PFSK-1 (cell line): ENCODE results near the gene FBXO8.

Experiments
- FOXP2 ChIP-seq: optimal IDR thresholded peaks from 2 replicates; pipeline ENCODE3; 2011; ENCODE audit warnings: borderline replicate concordance, control low read depth, inconsistent platforms; ENCODE audit not compliant: insufficient read depth; ENCODE audit errors: extremely low read length, extremely low read depth
- POLR2AphosphoS5 ChIP-seq: IDR thresholded peaks from 2 replicates; pipeline ENCODE4 v1.6.1; 2012; ENCODE audit warnings: low read depth, mild to moderate bottlenecking, control low read depth, low read length, moderate library complexity
- SIN3A ChIP-seq: IDR thresholded peaks from 2 replicates; pipeline ENCODE4 v1.6.1; 2012; ENCODE audit warnings: mild to moderate bottlenecking, low read length, moderate library complexity, borderline replicate concordance; ENCODE audit not compliant: insufficient read depth
- TAF1 ChIP-seq: IDR thresholded peaks from 2 replicates; pipeline ENCODE4 v1.6.1; 2012; ENCODE audit warnings: low read length, control low read depth, borderline replicate concordance; ENCODE audit not compliant: insufficient read depth
- TF ChIP-seq, protein P1 (sequence below), 2 experiments: IDR thresholded peaks; 2 replicates each; pipeline versions ENCODE4 v1.6.1 to v1.8.0; 2011 to 2012; ENCODE audit warnings: low read depth in 2 of 2, low read length in 2 of 2, control low read depth in 1 of 2, inconsistent platforms in 1 of 2, mild to moderate bottlenecking in 1 of 2, moderate library complexity in 1 of 2; ENCODE audit not compliant: insufficient read depth in 1 of 2

DNA sequence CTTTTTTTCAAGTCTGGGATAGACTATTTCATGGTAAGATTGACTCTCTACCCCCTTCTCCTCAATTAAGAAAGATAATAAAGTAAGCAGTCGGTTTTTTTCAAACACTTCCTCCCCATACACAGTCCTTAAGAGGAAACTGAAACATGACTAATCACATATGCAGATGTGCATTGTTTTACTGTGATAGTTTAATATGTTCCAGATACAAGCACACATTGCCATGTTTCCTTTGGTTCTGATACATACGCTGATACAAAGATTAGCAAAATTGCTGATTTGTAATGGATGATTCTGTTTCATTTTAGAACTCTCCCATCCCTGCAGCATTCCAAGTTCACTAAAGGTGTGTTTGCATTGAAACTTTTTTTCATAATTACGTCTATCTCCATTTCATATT lies 76.1 kb downstream of the FBXO8 start:
- TF ChIP-seq POLR2AphosphoS5 (no peak), SIN3A (no peak), TAF1 (no peak), FOXP2 (no peak)
- TF ChIP-seq, protein P1, sequence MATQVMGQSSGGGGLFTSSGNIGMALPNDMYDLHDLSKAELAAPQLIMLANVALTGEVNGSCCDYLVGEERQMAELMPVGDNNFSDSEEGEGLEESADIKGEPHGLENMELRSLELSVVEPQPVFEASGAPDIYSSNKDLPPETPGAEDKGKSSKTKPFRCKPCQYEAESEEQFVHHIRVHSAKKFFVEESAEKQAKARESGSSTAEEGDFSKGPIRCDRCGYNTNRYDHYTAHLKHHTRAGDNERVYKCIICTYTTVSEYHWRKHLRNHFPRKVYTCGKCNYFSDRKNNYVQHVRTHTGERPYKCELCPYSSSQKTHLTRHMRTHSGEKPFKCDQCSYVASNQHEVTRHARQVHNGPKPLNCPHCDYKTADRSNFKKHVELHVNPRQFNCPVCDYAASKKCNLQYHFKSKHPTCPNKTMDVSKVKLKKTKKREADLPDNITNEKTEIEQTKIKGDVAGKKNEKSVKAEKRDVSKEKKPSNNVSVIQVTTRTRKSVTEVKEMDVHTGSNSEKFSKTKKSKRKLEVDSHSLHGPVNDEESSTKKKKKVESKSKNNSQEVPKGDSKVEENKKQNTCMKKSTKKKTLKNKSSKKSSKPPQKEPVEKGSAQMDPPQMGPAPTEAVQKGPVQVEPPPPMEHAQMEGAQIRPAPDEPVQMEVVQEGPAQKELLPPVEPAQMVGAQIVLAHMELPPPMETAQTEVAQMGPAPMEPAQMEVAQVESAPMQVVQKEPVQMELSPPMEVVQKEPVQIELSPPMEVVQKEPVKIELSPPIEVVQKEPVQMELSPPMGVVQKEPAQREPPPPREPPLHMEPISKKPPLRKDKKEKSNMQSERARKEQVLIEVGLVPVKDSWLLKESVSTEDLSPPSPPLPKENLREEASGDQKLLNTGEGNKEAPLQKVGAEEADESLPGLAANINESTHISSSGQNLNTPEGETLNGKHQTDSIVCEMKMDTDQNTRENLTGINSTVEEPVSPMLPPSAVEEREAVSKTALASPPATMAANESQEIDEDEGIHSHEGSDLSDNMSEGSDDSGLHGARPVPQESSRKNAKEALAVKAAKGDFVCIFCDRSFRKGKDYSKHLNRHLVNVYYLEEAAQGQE (IDR thresholded peaks at IDR 0.05; ENCODE audit: insufficient read depth in 1 of 2, low read depth in 2 of 2, low read length in 2 of 2), result no peak
